ENCODE data around the gene ITGA3.

Gene ITGA3

DNA sequence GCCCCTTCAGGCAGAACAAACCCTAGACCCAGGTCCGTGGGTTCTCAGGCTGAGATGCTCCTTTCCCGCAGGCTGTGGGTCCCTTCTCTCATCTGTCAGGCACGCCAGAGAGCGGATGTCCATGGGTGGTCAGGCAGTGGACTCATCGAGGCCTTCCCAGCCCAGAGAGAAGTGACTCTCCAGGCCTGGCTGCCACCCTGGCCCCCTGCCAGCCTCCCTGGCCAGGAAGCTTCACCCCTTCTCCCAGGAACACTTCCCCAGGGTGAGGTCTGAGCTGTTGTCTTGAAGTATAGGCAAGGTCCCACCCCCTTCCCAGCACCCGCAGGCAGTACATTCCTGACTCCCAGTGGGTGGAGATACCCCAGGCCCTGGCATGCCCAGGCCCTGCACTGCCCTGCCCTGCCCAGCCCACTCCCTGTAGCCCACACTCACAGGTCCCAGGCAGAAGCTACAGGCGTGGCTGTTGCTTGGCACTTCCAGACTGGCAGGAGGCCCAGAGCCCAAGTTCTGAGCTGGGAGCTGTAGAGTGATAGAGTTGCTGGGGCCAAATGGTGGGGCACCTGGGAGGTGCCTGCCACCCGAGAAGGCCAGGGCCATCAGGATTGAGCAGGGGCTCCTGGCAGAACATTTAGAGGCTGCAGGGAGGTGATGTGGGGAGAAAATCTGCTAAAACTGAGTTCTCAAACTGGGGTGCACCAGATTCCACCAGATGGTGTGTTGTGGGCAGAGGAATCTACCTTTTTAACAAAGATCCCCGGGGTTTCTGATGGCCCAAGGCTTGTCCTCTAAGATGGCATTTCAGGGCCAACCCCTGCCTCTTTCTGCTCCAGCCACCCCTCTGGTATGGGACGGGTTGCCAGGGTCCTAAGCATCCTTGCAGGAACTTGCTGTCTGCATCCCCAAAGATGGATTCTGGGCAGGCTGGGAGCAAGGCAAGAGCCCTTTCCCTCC is 6.7 kb downstream of the ITGA3 start:
- H3K9me3 ChIP-seq (ENCODE audit: severe bottlenecking) = no peaks in the 10 kb centered on the region
- TF ChIP-seq, protein P1, sequence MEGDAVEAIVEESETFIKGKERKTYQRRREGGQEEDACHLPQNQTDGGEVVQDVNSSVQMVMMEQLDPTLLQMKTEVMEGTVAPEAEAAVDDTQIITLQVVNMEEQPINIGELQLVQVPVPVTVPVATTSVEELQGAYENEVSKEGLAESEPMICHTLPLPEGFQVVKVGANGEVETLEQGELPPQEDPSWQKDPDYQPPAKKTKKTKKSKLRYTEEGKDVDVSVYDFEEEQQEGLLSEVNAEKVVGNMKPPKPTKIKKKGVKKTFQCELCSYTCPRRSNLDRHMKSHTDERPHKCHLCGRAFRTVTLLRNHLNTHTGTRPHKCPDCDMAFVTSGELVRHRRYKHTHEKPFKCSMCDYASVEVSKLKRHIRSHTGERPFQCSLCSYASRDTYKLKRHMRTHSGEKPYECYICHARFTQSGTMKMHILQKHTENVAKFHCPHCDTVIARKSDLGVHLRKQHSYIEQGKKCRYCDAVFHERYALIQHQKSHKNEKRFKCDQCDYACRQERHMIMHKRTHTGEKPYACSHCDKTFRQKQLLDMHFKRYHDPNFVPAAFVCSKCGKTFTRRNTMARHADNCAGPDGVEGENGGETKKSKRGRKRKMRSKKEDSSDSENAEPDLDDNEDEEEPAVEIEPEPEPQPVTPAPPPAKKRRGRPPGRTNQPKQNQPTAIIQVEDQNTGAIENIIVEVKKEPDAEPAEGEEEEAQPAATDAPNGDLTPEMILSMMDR (IDR thresholded peaks at IDR 0.05; ENCODE audit: low read depth, low read length) = no peak
- H3K36me3 ChIP-seq = peaks cover 12% of the 10 kb centered on the region
- H3K4me3 ChIP-seq (ENCODE audit: low read depth, low read length) = no peak overlapping the region
- DNase-seq = no peak
- H3K27ac ChIP-seq = no peak overlapping the region
- H3K27me3 ChIP-seq (ENCODE audit: insufficient read depth, low read depth, severe bottlenecking) = no peaks in the 10 kb centered on the region

DNA sequence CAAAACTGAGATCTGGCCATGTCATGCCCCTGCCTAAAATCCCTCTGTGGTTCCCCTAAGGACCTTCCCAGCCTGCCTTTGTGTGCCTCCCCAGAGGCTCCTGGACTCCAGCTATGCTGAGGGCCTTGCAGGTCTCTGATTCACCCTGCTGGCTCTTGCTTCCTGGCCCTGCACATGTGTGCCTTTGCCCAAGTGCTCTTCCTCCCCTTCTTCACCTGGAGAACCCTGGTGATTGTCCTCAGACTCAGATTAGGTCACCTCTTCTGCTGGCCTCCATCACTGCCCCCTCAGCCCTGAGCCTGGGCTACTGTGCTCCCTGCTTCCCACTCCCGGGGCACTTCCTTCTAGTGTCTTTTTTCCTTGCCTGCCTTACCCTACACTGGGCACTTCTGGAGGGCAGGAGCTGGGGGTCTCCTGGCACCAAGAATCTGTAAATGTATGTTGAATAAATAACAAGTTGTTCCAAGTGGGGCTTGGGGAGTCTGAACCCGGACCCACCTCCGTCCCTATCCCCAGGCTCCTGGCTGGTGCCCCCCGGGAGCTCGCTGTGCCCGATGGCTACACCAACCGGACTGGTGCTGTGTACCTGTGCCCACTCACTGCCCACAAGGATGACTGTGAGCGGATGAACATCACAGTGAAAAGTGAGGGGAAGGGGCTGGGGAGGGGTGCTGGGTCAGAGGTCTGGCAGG is 7.8 kb downstream of the ITGA3 start:
- TF ChIP-seq, protein P1 (IDR thresholded peaks at IDR 0.05; ENCODE audit: low read depth, low read length) = no peak
- Histone ChIP-seq H3K27ac (no peak overlapping the region), H3K36me3 (peaks cover 6% of the 10 kb centered on the region), H3K27me3 (ENCODE audit: insufficient read depth, low read depth, severe bottlenecking) (no peaks in the 10 kb centered on the region), H3K4me3 (ENCODE audit: low read depth, low read length) (no peak overlapping the region), H3K9me3 (ENCODE audit: severe bottlenecking) (no peaks in the 10 kb centered on the region)
- no peak for DNase-seq

DNA sequence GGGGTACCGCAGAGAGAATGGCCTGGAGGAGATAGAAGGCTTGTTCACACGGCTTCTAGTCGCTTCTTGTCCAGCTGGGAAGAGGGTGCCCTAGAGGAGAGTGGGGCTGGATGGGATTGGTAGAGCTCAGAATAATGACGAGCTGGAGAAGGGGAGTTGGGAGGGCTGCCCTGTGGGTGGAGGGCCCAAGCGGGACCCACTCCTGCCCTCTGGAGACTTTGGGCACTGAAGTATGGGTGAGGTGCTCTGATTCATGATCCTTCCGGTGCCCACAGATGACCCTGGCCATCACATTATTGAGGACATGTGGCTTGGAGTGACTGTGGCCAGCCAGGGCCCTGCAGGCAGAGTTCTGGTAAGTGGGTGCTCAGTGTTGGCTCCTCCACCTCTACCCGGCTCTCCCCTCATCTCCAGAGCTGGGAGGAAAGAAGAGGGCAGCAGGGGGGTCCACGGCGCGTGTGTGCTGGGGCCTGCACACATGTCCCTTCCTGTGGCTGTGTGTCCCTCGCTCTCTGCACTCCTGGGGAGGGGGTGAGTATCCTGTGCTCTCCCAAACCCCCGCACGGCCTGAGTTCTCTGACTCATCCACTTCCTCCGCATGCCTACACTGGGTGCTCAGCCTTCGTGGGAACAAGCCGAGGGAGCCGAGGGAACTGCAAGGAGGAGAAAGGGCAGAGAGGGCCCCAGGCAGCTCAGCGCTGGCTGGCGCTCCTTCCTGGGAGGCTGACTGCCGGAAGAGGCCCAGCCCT is 8.5 kb downstream of the ITGA3 start:
- no peak overlapping the region for H3K4me3 ChIP-seq (ENCODE audit: low read depth, low read length)

DNA sequence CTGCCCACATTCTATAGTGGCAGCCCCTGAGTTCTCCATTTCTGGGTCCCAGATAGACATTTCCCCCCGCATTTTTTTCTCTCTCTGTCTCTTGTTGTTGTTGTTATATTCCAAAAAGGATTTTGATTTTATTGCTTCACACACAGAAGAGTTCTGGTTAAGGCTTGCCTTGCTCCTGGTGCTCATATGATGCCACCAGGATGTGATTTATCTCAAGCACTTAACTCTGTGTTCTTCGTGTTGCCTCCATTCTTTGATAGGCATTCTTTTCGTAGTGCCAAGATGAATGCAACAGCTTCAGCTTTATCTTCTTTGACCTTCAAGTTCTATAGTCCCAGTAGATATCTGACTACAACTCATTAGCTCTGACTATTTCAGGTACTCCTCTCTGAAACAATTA is 9.1 kb downstream of the ITGA3 start:
- no peak overlapping the region for H3K4me3 ChIP-seq (ENCODE audit: low read depth, low read length)
- no peak for DNase-seq
- no peak overlapping the region for H3K27ac ChIP-seq
- TF ChIP-seq, protein P1 (IDR thresholded peaks at IDR 0.05; ENCODE audit: low read depth, low read length) = no peak
- no peaks in the 10 kb centered on the region for H3K9me3 ChIP-seq (ENCODE audit: severe bottlenecking)
- H3K27me3 ChIP-seq (ENCODE audit: insufficient read depth, low read depth, severe bottlenecking) = no peaks in the 10 kb centered on the region
- peaks cover 15% of the 10 kb centered on the region for H3K36me3 ChIP-seq

More for the DNA sequence above, 8.5 kb downstream of the ITGA3 start:
- no peaks in the 10 kb centered on the region for H3K9me3 ChIP-seq (ENCODE audit: severe bottlenecking)
- H3K27me3 ChIP-seq (ENCODE audit: insufficient read depth, low read depth, severe bottlenecking) = no peaks in the 10 kb centered on the region
- TF ChIP-seq, protein P1 (IDR thresholded peaks at IDR 0.05; ENCODE audit: low read depth, low read length) = no peak
- peaks cover 12% of the 10 kb centered on the region for H3K36me3 ChIP-seq
- DNase-seq = no peak
- no peak overlapping the region for H3K27ac ChIP-seq

DNA sequence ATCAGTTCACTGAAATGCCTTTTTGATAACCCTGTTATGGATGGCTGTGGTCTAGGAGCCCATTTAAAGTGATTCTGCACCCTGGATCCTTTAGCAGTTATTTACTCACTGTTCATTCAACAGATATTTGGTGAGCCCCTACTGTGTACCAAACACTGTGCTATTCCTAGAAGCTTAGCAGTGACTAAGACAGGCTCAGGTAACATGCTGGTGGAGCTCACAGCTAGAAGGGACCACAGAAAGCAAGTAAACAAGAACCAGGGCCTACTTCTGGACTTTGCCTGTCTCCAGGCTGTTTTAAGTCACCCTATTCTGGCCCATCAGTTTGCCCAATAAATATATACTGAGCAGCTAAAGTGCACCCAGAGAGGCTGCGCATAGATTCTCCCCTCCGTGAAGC is 11.1 kb downstream of the ITGA3 start:
- H3K27me3 ChIP-seq (ENCODE audit: insufficient read depth, low read depth, severe bottlenecking) = no peaks in the 10 kb centered on the region
- peaks cover 5% of the 10 kb centered on the region for H3K9me3 ChIP-seq (ENCODE audit: severe bottlenecking)
- no peak overlapping the region for H3K4me3 ChIP-seq (ENCODE audit: low read depth, low read length)
- peaks cover 24% of the 10 kb centered on the region for H3K36me3 ChIP-seq
- H3K27ac ChIP-seq = no peak overlapping the region
- TF ChIP-seq, protein P1 (IDR thresholded peaks at IDR 0.05; ENCODE audit: low read depth, low read length) = no peak
- DNase-seq = no peak

Measured in WERI-Rb-1 (cell line).